HepG2 (cell line): Measurements from ENCODE around the gene EPHA1. TPM values are rescaled to one million over a fixed set of nuclear protein-coding genes. Genes with fewer than 3 reads are reported as not detected.

ENCODE experiments used
- ATF1 ChIP-seq: IDR thresholded peaks from 2 replicates; pipeline ENCODE4 v1.6.1; 2016; ENCODE audit warnings: mild to moderate bottlenecking, control low read depth
- CHD4 ChIP-seq: fragments of 200-600 bp; sonication (generic); IDR thresholded peaks from 2 replicates; pipeline ENCODE4 v1.7.0; 2017; ENCODE audit warnings: mild to moderate bottlenecking, low read length, borderline replicate concordance
- ESRRA ChIP-seq: sonication (generic); formaldehyde crosslinking; IDR thresholded peaks from 2 replicates; pipeline ENCODE4 v1.5.1; 2020; ENCODE audit warnings: mild to moderate bottlenecking, low read depth, missing genetic modification reagents
- FIP1L1 ChIP-seq: fragments of 200-400 bp; formaldehyde crosslinking; IDR thresholded peaks from 2 replicates; pipeline ENCODE4 v1.6.1; 2018; ENCODE audit warnings: low read depth, mild to moderate bottlenecking, low read length, moderate library complexity, borderline replicate concordance; ENCODE audit not compliant: insufficient read depth
- FOSL2 ChIP-seq: sonication (generic); formaldehyde crosslinking; IDR thresholded peaks from 2 replicates; pipeline ENCODE4 v1.4.0; 2020; ENCODE audit warnings: missing genetic modification reagents
- HNRNPK ChIP-seq: fragments of 200-400 bp; formaldehyde crosslinking; IDR thresholded peaks from 2 replicates; pipeline ENCODE4 v1.6.1; 2018; ENCODE audit warnings: low read length, low read depth, moderate library complexity, mild to moderate bottlenecking; ENCODE audit not compliant: poor library complexity, severe bottlenecking
- IKZF1 ChIP-seq: fragments of 450-650 bp; IDR thresholded peaks from 2 replicates; pipeline ENCODE4 v1.7.1; 2016
- KMT2A ChIP-seq: sonication (generic); formaldehyde crosslinking; IDR thresholded peaks from 2 replicates; pipeline ENCODE4 v1.4.0; 2020; ENCODE audit warnings: missing genetic modification reagents
- MAFG ChIP-seq: sonication (generic); formaldehyde crosslinking; IDR thresholded peaks from 2 replicates; pipeline ENCODE4 v1.5.1; 2020; ENCODE audit warnings: mild to moderate bottlenecking, missing genetic modification reagents
- MEF2D ChIP-seq: sonication (generic); formaldehyde crosslinking; IDR thresholded peaks from 2 replicates; pipeline ENCODE4 v1.5.1; 2020; ENCODE audit warnings: mild to moderate bottlenecking, missing genetic modification reagents
- MIXL1 ChIP-seq: IDR thresholded peaks from 2 replicates; pipeline ENCODE4 v1.6.1; 2016
- PHF8 ChIP-seq: sonication (generic); formaldehyde crosslinking; IDR thresholded peaks from 2 replicates; pipeline ENCODE4 v1.5.0; 2020; ENCODE audit warnings: missing genetic modification reagents
- POLR2G ChIP-seq: fragments of 200-400 bp; formaldehyde crosslinking; IDR thresholded peaks from 2 replicates; pipeline ENCODE4 v1.6.1; 2018; ENCODE audit warnings: mild to moderate bottlenecking, low read depth, low read length, moderate library complexity
- SALL1 ChIP-seq: sonication (generic); formaldehyde crosslinking; IDR thresholded peaks from 2 replicates; pipeline ENCODE4 v1.8.0; 2022; ENCODE audit warnings: mild to moderate bottlenecking, missing genetic modification reagents
- SMAD3 ChIP-seq: sonication (generic); formaldehyde crosslinking; IDR thresholded peaks from 2 replicates; pipeline ENCODE4 v1.4.0; 2020; ENCODE audit warnings: missing genetic modification reagents
- SNRNP70 ChIP-seq: fragments of 200-400 bp; formaldehyde crosslinking; IDR thresholded peaks from 2 replicates; pipeline ENCODE4 v1.6.1; 2017; ENCODE audit warnings: mild to moderate bottlenecking, low read depth, low read length, moderate library complexity
- SP1 ChIP-seq, 2 experiments: fragments of 450-650 bp in 1 of 2; sonication (generic) in 1 of 2; formaldehyde crosslinking in 1 of 2; IDR thresholded peaks; 2 replicates each; pipeline versions ENCODE4 v1.4.0 to v1.6.1; 2016 to 2020; ENCODE audit warnings: missing genetic modification reagents in 1 of 2
- TOPORS ChIP-seq: sonication (generic); formaldehyde crosslinking; IDR thresholded peaks from 2 replicates; pipeline ENCODE4 v1.8.0; 2023; ENCODE audit warnings: mild to moderate bottlenecking, missing genetic modification reagents
- XBP1 ChIP-seq: sonication (generic); formaldehyde crosslinking; IDR thresholded peaks from 2 replicates; pipeline ENCODE4 v1.5.0; 2020; ENCODE audit warnings: missing genetic modification reagents
- XRCC5 ChIP-seq: fragments of 200-400 bp; formaldehyde crosslinking; optimal IDR thresholded peaks from 2 replicates; pipeline ENCODE3; 2017; ENCODE audit warnings: mild to moderate bottlenecking, low read length
- ZNF160 ChIP-seq: sonication (generic); formaldehyde crosslinking; IDR thresholded peaks from 2 replicates; pipeline ENCODE4 v1.8.0; 2022; ENCODE audit warnings: mild to moderate bottlenecking, inconsistent platforms, missing genetic modification reagents
- ZNF24 ChIP-seq: fragments of 450-650 bp; IDR thresholded peaks from 2 replicates; pipeline ENCODE4 v1.6.1; 2017; ENCODE audit warnings: antibody characterized with exemption, mild to moderate bottlenecking
- ZNF441 ChIP-seq: sonication (generic); formaldehyde crosslinking; IDR thresholded peaks from 2 replicates; pipeline ENCODE4 v1.7.0; 2021; ENCODE audit warnings: missing genetic modification reagents, borderline replicate concordance
- ZSCAN12 ChIP-seq: sonication (generic); formaldehyde crosslinking; IDR thresholded peaks from 2 replicates; pipeline ENCODE4 v1.9.0; 2021; ENCODE audit warnings: mild to moderate bottlenecking, missing genetic modification reagents
- polyA plus RNA-seq, 8 experiments: library from polyadenylated mRNA; depleted of rRNA in 3 of 8; stranded (reverse) in 7 of 8; unstranded in 1 of 8; fragments of >200 nt; fragmentation: Illumina TruSeq in 4 of 8; extraction: Trizol in 4 of 8; gene quantifications; 2 replicates each; pipeline versions ENCODE4 v1.2.1 to v1.2.3, GENCODE V29; 2011 to 2016; ENCODE audit warnings: low read depth in 4 of 8, missing spikeins in 1 of 8, mixed read lengths in 1 of 8; ENCODE audit not compliant: insufficient read depth in 1 of 8
- total RNA-seq, 5 experiments: library from RNA; depleted of rRNA; stranded (reverse); fragments of >200 nt; fragmentation: Illumina TruSeq; extraction: Trizol; gene quantifications; 2 replicates each; pipeline ENCODE4 v1.2.3, GENCODE V29; 2016; ENCODE audit warnings: low read depth in 1 of 5
- TF ChIP-seq, protein P1 (sequence below): sonication (generic); formaldehyde crosslinking; IDR thresholded peaks from 2 replicates; pipeline ENCODE4 v1.4.0; 2020; ENCODE audit warnings: mild to moderate bottlenecking, missing genetic modification reagents, borderline replicate concordance
- TF ChIP-seq, protein P2 (sequence below): IDR thresholded peaks from 2 replicates; pipeline ENCODE4 v1.6.1; 2012; ENCODE audit warnings: inconsistent platforms

Gene EPHA1
- total and polyA plus RNA-seq, 2 of the 13 experiments (the other 11 are each of a cell fraction or from before 2014, with no cell fraction given): 4.6 to 17.1 TPM

DNA sequence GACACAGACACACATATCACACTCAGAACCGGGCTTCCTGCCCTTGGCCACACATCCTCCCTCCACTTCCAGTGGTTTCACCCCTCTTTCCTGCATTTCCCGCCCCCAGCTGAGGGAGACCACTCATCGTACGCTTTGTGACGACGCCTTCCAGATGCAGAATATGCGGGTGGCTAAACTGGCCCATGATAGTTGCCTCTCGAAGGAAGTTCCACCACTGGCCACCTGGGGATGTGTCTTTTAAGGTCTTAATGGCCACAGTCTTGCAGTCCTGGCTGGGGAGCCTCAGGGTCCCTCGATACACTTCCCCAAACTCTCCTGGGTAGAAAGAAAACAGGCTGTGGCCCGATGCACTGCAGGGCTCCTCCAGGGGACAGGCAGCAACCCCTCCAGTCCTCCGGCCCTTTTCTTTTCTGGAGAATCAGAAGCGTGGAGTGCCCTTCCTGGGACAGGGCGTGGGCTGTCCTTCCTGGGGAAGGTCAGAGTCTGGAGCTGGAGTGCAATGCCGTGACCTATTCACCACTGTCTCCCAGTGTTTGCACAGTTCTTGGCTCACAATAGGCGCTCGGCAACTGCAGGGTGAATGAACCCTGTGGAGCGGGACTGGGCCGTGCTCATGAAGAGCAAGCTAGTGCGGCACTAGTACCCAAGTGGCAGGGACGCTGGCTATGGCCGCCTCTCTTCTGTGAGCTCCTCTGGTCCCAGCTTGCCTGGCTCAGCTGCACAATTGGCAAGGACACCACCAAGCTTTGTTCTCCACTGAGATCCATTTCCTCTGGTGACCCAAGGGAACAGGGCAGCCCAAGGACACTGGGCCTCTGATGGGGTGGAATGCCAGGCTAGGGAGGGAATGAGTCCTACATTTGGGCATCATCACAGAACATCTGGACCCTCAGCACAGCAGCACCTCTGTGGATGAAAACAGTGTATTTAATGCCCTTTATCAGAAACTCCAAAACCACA is 13.2 kb downstream of the EPHA1 start (continued):
- TF ChIP-seq ZNF24 (no peak), FIP1L1 (no peak), FOSL2 (peak; percentile 63), HNRNPK (no peak), ESRRA (CRISPR knock-in tag) (peak; percentile 99), SNRNP70 (no peak), SP1 (IDR thresholded peaks at IDR 0.05) (no peak), SP1 (CRISPR knock-in tag; IDR thresholded peaks at IDR 0.05) (no peak), SALL1 (peak; percentile 95), IKZF1 (no peak), XRCC5 (no peak), MEF2D (no peak), ZNF441 (CRISPR knock-in tag) (no peak), MIXL1 (no peak), XBP1 (CRISPR knock-in tag) (no peak), MAFG (CRISPR knock-in tag) (no peak), SMAD3 (CRISPR knock-in tag) (peak; percentile 66; the same call in 1 of the 2 replicates), POLR2G (peak; percentile 47; the same call in 1 of the 2 replicates), PHF8 (CRISPR knock-in tag) (peak; percentile 44; the same call in 1 of the 2 replicates), ZSCAN12 (no peak), TOPORS (CRISPR knock-in tag) (no peak), ATF1 (CRISPR knock-in tag) (no peak), CHD4 (no peak), KMT2A (CRISPR knock-in tag) (no peak), ZNF160 (CRISPR knock-in tag) (no peak; the same call in 1 of the 2 replicates)
- TF ChIP-seq, protein P1, sequence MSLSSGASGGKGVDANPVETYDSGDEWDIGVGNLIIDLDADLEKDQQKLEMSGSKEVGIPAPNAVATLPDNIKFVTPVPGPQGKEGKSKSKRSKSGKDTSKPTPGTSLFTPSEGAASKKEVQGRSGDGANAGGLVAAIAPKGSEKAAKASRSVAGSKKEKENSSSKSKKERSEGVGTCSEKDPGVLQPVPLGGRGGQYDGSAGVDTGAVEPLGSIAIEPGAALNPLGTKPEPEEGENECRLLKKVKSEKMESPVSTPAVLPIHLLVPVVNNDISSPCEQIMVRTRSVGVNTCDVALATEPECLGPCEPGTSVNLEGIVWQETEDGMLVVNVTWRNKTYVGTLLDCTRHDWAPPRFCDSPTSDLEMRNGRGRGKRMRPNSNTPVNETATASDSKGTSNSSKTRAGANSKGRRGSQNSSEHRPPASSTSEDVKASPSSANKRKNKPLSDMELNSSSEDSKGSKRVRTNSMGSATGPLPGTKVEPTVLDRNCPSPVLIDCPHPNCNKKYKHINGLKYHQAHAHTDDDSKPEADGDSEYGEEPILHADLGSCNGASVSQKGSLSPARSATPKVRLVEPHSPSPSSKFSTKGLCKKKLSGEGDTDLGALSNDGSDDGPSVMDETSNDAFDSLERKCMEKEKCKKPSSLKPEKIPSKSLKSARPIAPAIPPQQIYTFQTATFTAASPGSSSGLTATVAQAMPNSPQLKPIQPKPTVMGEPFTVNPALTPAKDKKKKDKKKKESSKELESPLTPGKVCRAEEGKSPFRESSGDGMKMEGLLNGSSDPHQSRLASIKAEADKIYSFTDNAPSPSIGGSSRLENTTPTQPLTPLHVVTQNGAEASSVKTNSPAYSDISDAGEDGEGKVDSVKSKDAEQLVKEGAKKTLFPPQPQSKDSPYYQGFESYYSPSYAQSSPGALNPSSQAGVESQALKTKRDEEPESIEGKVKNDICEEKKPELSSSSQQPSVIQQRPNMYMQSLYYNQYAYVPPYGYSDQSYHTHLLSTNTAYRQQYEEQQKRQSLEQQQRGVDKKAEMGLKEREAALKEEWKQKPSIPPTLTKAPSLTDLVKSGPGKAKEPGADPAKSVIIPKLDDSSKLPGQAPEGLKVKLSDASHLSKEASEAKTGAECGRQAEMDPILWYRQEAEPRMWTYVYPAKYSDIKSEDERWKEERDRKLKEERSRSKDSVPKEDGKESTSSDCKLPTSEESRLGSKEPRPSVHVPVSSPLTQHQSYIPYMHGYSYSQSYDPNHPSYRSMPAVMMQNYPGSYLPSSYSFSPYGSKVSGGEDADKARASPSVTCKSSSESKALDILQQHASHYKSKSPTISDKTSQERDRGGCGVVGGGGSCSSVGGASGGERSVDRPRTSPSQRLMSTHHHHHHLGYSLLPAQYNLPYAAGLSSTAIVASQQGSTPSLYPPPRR: peak; percentile 74; the same call in 1 of the 2 replicates
- TF ChIP-seq, protein P2, sequence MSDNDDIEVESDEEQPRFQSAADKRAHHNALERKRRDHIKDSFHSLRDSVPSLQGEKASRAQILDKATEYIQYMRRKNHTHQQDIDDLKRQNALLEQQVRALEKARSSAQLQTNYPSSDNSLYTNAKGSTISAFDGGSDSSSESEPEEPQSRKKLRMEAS: peak; percentile 67; the same call in 1 of the 2 replicates
